HG02763 (cell line): ENCODE measurements around the gene EI24.
A peak's percentile ranks its signal among the peaks of the same experiment; 100 is the strongest.

ENCODE experiments used
- ATAC-seq: cut with Tn5 transposase; IDR thresholded peaks from one replicate; pipeline ENCODE4 v1.9.1; 2021; ENCODE audit warnings: mild to moderate bottlenecking, moderate library complexity; ENCODE audit not compliant: unreplicated experiment

EI24 gene

GRCh38 chr11:125626288-125626950, 57.1 kb downstream of the EI24 start:
- peak; percentile 36 for ATAC-seq

GRCh38 chr11:125627236-125627910, 58.1 kb downstream of the EI24 start:
- no peak for ATAC-seq
